Hematopoietic multipotent progenitor cell treated with erythropoietin and hydrocortisone succinate and interleukin-3 and kit ligand, for 6 days (in vitro differentiated cells): ENCODE measurements around the gene CEBPZ.
A peak's percentile ranks its signal among the peaks of the same experiment; 100 is the strongest.

Source experiments
- DNase-seq: peaks from one replicate; pipeline ENCODE4 v3.0.0-alpha.2; 2015

CEBPZ gene

DNA sequence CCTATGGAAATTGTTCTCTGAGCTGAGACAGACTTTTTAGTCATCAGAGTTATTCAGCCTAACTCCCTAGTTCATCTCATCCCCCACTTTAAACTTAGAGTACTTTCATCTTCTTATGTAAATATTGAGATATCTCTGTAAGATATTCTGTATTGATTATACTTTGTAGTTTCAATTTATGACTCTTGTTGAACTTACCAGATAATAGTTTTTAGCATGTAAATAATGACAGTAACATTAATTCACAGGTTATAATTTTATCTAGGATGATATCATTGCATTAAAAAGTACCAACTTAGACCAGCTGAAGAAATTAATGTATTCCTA lies 59.8 kb downstream of the CEBPZ start:
- DNase-seq = no peak

DNA sequence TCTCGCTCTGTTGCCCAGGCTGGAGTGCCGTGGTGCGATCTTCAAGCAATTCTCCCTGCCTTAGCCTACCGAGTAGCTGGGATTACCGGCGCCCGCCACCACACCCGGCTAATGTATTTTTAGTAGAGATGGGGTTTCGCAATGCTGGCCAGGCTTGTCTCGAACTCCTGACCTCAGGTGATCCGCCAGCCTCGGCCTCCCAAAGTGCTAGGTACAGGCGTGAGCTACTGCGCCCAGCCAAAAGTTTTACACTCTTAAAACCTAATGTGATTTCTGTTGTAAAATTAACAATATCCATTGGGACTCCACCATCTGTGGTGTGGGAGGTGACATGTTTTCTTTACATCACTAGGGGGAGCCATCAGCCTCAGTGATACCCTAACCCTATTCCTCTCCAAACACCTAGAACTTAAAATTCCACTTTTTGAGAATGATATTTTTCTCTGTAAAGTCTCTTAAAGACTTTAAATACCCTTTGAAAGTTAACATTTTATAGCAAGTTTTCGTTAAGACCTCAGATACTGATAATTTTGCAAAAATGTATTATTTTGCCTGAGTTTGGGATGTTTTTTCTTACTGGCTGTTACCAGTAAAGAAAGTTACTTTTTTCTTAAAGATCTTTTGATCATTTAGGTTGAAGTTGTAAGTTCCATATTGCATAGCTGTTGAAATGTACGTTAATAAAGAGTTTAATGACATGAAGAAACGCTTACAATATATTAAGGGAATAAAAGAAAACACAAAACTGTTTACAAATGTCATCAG lies 63.0 kb downstream of the CEBPZ start:
- DNase-seq = peak; percentile 79

DNA sequence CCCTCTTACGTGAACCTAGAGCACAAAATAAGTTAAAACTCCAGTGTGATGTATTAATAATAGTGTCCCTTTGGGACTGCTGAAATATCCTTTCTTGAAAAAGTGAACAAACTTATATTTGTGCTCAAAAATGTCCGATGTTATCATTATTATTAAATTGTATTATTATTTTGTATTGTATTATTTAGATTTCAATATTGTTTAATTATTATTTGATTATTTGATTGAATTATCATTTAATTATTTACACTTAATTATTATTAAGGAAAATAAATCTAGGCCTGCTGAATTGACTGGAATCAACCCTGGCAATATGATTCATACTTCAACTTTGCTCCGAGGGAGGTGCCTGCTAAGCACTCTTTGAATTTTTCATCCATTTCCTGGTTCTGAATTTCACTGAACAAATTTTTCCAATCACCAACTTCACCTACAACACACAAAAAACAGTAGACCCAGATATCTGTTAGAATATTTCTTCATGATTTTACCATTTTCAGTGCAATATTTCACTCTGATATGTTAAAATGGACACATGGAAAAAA lies 63.7 kb downstream of the CEBPZ start:
- no peak for DNase-seq

DNA sequence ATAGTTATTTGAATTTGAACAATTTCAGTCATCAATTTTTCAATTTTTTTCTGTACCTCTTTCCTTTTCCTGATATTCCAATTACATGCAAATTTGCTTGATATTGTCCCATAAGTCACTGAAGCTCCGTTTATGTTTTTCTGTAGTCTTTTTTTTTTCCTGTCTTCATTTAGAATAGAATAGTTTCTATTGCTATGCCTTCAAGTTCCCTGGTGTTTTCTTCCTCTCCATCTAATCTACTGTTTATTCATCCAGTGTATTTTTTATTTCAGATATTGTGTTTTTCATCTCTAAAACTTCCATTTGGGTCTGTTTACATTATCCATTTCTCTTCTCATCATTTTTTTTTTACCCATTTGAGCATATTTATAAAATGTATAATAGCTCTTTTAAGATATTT lies 66.6 kb downstream of the CEBPZ start:
- no peak for DNase-seq

DNA sequence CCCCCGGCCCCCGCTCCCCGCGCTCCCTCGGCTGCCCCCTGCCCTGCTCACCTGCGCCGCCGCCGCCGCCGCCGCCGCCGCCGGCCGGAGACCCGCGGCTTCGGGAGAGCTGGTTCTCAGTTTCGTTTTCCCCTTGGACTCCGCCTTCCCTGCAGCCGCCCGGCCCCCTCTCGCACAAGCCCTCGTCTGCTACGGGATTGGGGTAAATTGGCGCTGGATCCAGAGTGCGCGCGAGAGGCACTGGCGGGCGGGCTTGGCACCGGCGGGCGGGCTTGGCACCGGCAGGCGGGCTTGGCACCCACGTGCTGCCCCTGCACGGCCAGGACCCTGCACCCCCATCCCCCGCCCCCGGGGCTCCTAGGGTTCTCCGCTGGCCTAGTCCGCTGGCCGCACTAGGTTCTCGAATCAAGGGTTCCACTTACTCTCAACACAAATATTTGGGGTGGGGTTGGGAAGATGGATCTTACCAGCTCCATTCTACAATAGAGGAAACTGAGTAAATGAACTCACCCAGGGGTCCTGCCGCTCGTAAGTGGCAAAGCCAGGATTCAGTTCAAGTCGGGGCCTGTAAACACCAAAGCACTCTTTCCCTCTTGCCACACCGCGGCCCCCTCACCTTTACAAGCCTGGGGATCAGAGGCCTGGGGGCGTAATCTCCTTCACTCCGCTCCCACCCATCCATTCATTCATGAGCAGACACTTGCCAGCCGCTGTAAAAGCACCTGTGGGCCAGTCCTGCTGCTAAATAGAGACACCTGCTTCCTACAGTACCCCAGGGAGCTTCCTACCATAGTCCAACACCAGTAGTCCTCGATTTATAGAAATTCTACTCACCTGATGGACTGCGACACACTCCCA lies 74.3 kb downstream of the CEBPZ start, which contains the start of gene EIF2AK2:
Gene EIF2AK2, minus strand, starts transcription at position 124 of the 858 bp plus-strand sequence. CDS start 9,174 bp downstream, outside the sequence.
- DNase-seq = peak; percentile 94

DNA sequence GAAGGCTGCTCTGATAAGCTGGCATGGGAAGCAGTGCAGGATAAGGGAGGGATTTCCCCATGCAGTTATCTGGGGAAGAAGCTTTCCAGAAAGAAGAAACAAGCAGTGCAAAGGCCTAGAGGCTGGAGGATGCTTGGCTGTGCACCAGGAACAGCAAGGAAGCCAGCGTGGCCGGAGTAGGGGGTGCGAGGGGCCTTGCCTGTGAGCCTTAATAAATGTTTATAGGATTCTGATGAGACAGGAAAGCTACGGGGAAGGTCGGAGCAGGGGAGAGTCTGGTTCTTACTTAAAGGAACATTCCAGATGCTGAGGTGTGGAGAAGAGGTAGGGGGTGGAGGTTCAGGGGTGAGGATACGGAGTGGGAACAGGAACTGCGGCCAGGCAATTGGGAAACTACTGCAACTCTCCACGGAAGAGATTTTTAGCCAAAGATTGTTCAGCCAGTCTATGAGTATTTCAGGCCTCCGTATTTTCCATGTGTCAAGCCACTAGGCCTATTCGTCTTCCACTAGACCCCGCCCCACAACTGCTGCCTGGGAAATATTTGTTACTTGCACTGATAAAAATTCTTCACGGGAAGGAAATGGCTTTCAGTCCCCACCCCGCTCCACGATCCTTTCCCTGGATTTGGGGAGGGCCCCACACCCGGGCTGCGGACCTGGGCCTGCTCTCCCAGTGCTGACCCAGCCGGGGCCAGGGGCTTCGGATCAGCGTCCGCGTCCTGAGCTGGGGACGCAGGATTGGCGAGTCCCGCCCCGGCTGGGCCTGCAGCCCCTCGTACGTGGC lies 75.1 kb downstream of the CEBPZ start:
- DNase-seq = peak; percentile 73

DNA sequence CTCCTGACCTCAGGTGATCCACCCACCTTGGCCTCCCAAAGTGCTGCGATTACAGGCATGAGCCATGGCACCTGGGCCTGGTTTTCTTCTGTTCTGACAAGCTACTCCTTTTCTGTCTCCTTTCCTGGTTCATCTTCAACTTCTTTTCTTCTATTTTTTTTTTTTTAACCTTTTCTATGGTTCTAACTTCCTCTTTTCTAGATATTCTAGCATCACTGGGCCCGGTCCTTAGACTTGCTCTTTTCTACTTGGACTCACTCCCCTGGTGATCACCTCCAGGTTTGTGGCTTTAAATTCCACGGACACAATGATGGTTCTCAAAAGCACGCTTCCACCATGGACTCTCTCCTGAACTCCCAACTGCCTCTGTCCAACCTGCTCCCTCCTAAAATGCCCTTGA lies 76.6 kb downstream of the CEBPZ start:
- DNase-seq = peak; percentile 27

DNA sequence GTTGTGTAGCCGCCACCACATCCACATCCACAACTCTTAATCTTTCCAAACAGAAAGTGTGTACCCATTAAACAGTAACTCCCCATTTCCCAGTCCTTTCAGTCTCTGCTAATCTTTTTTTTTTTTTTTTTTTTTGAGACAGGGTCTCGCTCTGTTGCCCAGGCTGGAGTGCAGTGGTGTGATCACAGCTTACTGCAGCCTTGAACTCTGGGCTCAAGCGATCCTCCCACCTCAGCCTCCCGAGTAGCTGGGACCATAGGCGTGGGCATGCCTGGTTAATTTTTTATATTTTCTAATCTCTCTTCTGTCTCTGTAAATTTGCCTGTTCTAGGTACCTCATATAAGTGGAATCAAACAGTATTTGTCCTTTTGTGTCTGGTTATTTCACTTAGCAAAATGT lies 78.2 kb downstream of the CEBPZ start:
- no peak for DNase-seq
